ENCODE data around the gene GMDS. TPM values are rescaled to one million over a fixed set of nuclear protein-coding genes. Genes with fewer than 3 reads are reported as not detected.
"Not testable (repeated sequence)": the region's sequence is repeated elsewhere in the genome, so short reads cannot be mapped to it uniquely, and the experiment has no call there.

The GMDS gene
- polyA plus RNA-seq, 1 donor (not counting 4 experiments of a cell fraction or from before 2014, with no cell fraction given): 22.1 TPM

DNA sequence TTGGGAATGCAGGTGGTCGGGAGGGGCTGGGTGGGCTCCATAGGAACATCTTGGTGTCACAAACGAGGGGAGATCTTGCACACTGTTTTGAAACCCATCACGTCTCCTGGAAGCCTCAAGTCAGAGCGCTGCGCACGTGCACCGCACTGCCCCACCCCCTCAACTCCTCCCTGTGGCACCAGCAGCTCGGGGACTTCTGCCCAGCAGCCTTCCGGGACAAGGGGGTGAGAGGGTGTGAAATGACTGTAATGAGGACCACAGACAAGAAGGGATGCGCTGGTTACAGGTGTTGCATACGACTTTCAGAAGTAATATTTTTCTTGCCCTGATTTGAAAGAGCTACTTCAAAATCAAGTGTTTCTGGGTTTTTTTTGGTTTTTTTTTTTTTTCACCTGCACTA lies 575.4 kb downstream of the GMDS start:
- FAIRE-seq (no peak), DNase-seq (ENCODE audit: low read depth, low spot score) (no peak)
- TF ChIP-seq, protein P1, sequence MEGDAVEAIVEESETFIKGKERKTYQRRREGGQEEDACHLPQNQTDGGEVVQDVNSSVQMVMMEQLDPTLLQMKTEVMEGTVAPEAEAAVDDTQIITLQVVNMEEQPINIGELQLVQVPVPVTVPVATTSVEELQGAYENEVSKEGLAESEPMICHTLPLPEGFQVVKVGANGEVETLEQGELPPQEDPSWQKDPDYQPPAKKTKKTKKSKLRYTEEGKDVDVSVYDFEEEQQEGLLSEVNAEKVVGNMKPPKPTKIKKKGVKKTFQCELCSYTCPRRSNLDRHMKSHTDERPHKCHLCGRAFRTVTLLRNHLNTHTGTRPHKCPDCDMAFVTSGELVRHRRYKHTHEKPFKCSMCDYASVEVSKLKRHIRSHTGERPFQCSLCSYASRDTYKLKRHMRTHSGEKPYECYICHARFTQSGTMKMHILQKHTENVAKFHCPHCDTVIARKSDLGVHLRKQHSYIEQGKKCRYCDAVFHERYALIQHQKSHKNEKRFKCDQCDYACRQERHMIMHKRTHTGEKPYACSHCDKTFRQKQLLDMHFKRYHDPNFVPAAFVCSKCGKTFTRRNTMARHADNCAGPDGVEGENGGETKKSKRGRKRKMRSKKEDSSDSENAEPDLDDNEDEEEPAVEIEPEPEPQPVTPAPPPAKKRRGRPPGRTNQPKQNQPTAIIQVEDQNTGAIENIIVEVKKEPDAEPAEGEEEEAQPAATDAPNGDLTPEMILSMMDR (optimal IDR thresholded peaks at IDR 0.05 in 1 of 3, IDR thresholded peaks at IDR 0.05 in 1 of 3, conservative IDR thresholded peaks at IDR 0.05 in 1 of 3; ENCODE audit: extremely low read depth in 1 of 3, insufficient read depth in 2 of 3, low read length in 3 of 3): no peak
- TF ChIP-seq EZH2 (IDR thresholded peaks at IDR 0.05; ENCODE audit: low read length): no peak
- Histone ChIP-seq H3K9me1 (ENCODE audit: control insufficient read depth, extremely low read depth, insufficient read depth, low read length) (no peaks in the 10 kb centered on the region), H3K27ac (ENCODE audit: control insufficient read depth, insufficient read depth, low read length) (no peak overlapping the region), H3K4me1 (ENCODE audit: control insufficient read depth, extremely low read depth, insufficient read depth, low read length) (peaks cover 12% of the 10 kb centered on the region), H3K36me3 (ENCODE audit: control insufficient read depth in 2 of 2, extremely low read depth in 1 of 2, insufficient read depth in 2 of 2, low read length in 2 of 2) (no peaks in the 10 kb centered on the region), H3K9me3 (ENCODE audit: control insufficient read depth, low read depth, low read length) (no peaks in the 10 kb centered on the region), H3K79me2 (ENCODE audit: control insufficient read depth, insufficient read depth, low read length) (no peaks in the 10 kb centered on the region), H3K27me3 (ENCODE audit: control insufficient read depth, extremely low read depth, insufficient read depth, low read length) (no peaks in the 10 kb centered on the region), H3K9ac (ENCODE audit: control insufficient read depth, extremely low read depth, insufficient read depth, low read length) (no peak overlapping the region), H4K20me1 (ENCODE audit: control insufficient read depth, extremely low read depth, insufficient read depth, low read length) (no peaks in the 10 kb centered on the region), H3K4me2 (ENCODE audit: control insufficient read depth, extremely low read depth, insufficient read depth, low read depth, low read length) (no peak overlapping the region), H2AFZ (ENCODE audit: control insufficient read depth, low read length) (no peak overlapping the region), H3K4me3 (ENCODE audit: control insufficient read depth in 2 of 3, extremely low read depth in 1 of 3, insufficient read depth in 2 of 3, low read depth in 1 of 3, low read length in 3 of 3) (no peak overlapping the region)
- dilution Hi-C loops (cut with MboI; ENCODE audit: extremely low pct_ligation_motif_present, low sequenced_read_pairs): no loop called here

DNA sequence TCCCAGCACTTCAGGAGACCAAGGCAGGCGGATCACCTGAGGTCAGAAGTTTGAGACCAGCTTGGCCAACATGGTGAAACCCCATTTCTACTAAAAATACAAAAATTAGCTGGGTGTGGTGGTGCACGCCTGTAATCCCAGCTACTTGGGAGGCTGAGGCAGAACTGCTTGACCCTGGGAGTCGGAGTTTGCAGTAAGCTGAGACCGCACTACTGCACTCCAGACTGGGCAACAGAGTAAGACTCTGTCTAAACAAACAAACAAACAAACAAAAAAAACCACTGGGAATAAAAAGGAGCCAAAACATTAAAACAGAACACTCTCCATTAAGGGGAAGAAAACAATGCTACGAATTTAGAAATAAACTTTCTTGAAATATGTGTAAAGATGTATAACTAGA lies 576.9 kb downstream of the GMDS start:
- H3K4me2 ChIP-seq (ENCODE audit: control insufficient read depth, extremely low read depth, insufficient read depth, low read depth, low read length); H2AFZ ChIP-seq (ENCODE audit: control insufficient read depth, low read length); H3K9me1 ChIP-seq (ENCODE audit: control insufficient read depth, extremely low read depth, insufficient read depth, low read length); H3K36me3 ChIP-seq (ENCODE audit: control insufficient read depth in 2 of 2, extremely low read depth in 1 of 2, insufficient read depth in 2 of 2, low read length in 2 of 2); dilution Hi-C loops (cut with MboI; ENCODE audit: extremely low pct_ligation_motif_present, low sequenced_read_pairs); H3K9me3 ChIP-seq (ENCODE audit: control insufficient read depth, low read depth, low read length); H3K4me3 ChIP-seq (ENCODE audit: control insufficient read depth in 2 of 3, extremely low read depth in 1 of 3, insufficient read depth in 2 of 3, low read depth in 1 of 3, low read length in 3 of 3); DNase-seq (ENCODE audit: low read depth, low spot score); FAIRE-seq; H4K20me1 ChIP-seq (ENCODE audit: control insufficient read depth, extremely low read depth, insufficient read depth, low read length); H3K79me2 ChIP-seq (ENCODE audit: control insufficient read depth, insufficient read depth, low read length); H3K9ac ChIP-seq (ENCODE audit: control insufficient read depth, extremely low read depth, insufficient read depth, low read length); H3K27me3 ChIP-seq (ENCODE audit: control insufficient read depth, extremely low read depth, insufficient read depth, low read length); H3K27ac ChIP-seq (ENCODE audit: control insufficient read depth, insufficient read depth, low read length): not testable (repeated sequence)
- peaks cover 12% of the 10 kb centered on the region for H3K4me1 ChIP-seq (ENCODE audit: control insufficient read depth, extremely low read depth, insufficient read depth, low read length)

DNA sequence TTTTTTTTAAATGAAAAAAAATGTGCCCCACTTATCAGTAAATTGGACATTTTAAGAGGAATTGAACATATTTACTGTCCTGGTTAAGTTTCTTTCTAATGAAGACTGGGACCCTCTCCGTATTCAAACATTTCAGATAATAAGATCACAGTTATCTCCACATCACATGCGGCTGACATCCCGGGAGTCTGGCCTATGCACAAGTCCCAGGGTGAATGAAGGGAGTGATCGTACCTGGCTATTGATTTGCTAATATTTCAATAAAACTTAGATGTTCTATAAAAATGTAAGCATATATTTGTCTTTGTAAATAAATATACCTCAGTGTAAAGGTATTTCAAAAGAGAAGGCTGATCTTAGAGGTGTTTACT lies 577.6 kb downstream of the GMDS start:
- no peaks in the 10 kb centered on the region for H4K20me1 ChIP-seq (ENCODE audit: control insufficient read depth, extremely low read depth, insufficient read depth, low read length)
- H3K4me2 ChIP-seq (ENCODE audit: control insufficient read depth, extremely low read depth, insufficient read depth, low read depth, low read length): no peak overlapping the region
- no peaks in the 10 kb centered on the region for H3K9me1 ChIP-seq (ENCODE audit: control insufficient read depth, extremely low read depth, insufficient read depth, low read length)
- peaks cover 12% of the 10 kb centered on the region for H3K4me1 ChIP-seq (ENCODE audit: control insufficient read depth, extremely low read depth, insufficient read depth, low read length)
- no peak overlapping the region for H3K27ac ChIP-seq (ENCODE audit: control insufficient read depth, insufficient read depth, low read length)
- FAIRE-seq: no peak
- dilution Hi-C loops (cut with MboI; ENCODE audit: extremely low pct_ligation_motif_present, low sequenced_read_pairs): no loop called here
- no peaks in the 10 kb centered on the region for H3K79me2 ChIP-seq (ENCODE audit: control insufficient read depth, insufficient read depth, low read length)
- DNase-seq (ENCODE audit: low read depth, low spot score): no peak
- TF ChIP-seq EZH2 (IDR thresholded peaks at IDR 0.05; ENCODE audit: low read length): no peak
- TF ChIP-seq, protein P1 (optimal IDR thresholded peaks at IDR 0.05 in 1 of 3, IDR thresholded peaks at IDR 0.05 in 1 of 3, conservative IDR thresholded peaks at IDR 0.05 in 1 of 3; ENCODE audit: extremely low read depth in 1 of 3, insufficient read depth in 2 of 3, low read length in 3 of 3): no peak
- no peaks in the 10 kb centered on the region for H3K36me3 ChIP-seq (ENCODE audit: control insufficient read depth in 2 of 2, extremely low read depth in 1 of 2, insufficient read depth in 2 of 2, low read length in 2 of 2)
- H3K9me3 ChIP-seq (ENCODE audit: control insufficient read depth, low read depth, low read length): no peaks in the 10 kb centered on the region
- no peaks in the 10 kb centered on the region for H3K27me3 ChIP-seq (ENCODE audit: control insufficient read depth, extremely low read depth, insufficient read depth, low read length)
- H3K9ac ChIP-seq (ENCODE audit: control insufficient read depth, extremely low read depth, insufficient read depth, low read length): no peak overlapping the region
- no peak overlapping the region for H2AFZ ChIP-seq (ENCODE audit: control insufficient read depth, low read length)
- no peak overlapping the region for H3K4me3 ChIP-seq (ENCODE audit: control insufficient read depth in 2 of 3, extremely low read depth in 1 of 3, insufficient read depth in 2 of 3, low read depth in 1 of 3, low read length in 3 of 3)

Data from keratinocyte (primary cell).